IMR-90 (cell line): Measurements from ENCODE around the gene KIF1C. TPM values are rescaled to one million over a fixed set of nuclear protein-coding genes. Genes with fewer than 3 reads are reported as not detected.

Experiments
- ATAC-seq: fragments of 200-7000 bp; cut with Tn5 transposase; 2 replicates; pipeline ENCODE4 v1.9.1; 2020; ENCODE audit warnings: low read depth, mild to moderate bottlenecking, moderate library complexity
- BruUV-seq: library from RNA; stranded (reverse); fragments of 400-500 nt; replicated peaks from 2 replicates; lab custom pipeline; 2021; lab: Mats Ljungman, UMichigan
- CTCF ChIA-PET: fragments of 300-600 bp; formaldehyde crosslinking; extraction: SDS; loops from one replicate; lab custom pipeline; 2021; ENCODE audit warnings: antibody characterized with exemption; lab: Yijun Ruan, JAX
- POLR2A ChIA-PET: fragments of 300-600 bp; sonication (Branson Sonifier 250); formaldehyde crosslinking; loops from one replicate; lab custom pipeline; 2022; ENCODE audit warnings: antibody characterized with exemption; ENCODE audit not compliant: unreplicated experiment; lab: Charles Lee
- DNase-seq: peaks from one replicate; pipeline ENCODE4 v3.0.0; 2013
- H2AFZ ChIP-seq: replicated peaks from 2 replicates; pipeline ENCODE3; 2013; ENCODE audit warnings: low read length, mild to moderate bottlenecking; ENCODE audit not compliant: poor library complexity
- H2AK5ac ChIP-seq: 2 replicates; pipeline ENCODE4 v1.6.1; 2013; ENCODE audit warnings: low read depth, low read length, inconsistent platforms
- H2AK9ac ChIP-seq: replicated peaks from 2 replicates; pipeline ENCODE3; 2013; ENCODE audit warnings: mild to moderate bottlenecking, low read depth, low read length, moderate library complexity; ENCODE audit not compliant: poor library complexity
- H2BK120ac ChIP-seq: 2 replicates; pipeline ENCODE4 v1.6.1; 2013; ENCODE audit warnings: low read depth, low read length, inconsistent platforms
- H2BK15ac ChIP-seq: 3 replicates; pipeline ENCODE4 v1.6.1; 2013; ENCODE audit warnings: low read depth, low read length, inconsistent platforms
- H2BK20ac ChIP-seq: 2 replicates; pipeline ENCODE4 v1.6.1; 2013; ENCODE audit warnings: low read depth, mild to moderate bottlenecking, inconsistent platforms, low read length, moderate library complexity
- H2BK5ac ChIP-seq: 2 replicates; pipeline ENCODE4 v1.6.1; 2013; ENCODE audit warnings: mild to moderate bottlenecking, low read depth, low read length, inconsistent platforms; ENCODE audit not compliant: poor library complexity, severe bottlenecking
- H3K14ac ChIP-seq: replicated peaks from 2 replicates; pipeline ENCODE4 v1.6.1; 2013; ENCODE audit warnings: low read depth, low read length, inconsistent platforms
- H3K18ac ChIP-seq: 2 replicates; pipeline ENCODE4 v1.6.1; 2013; ENCODE audit warnings: low read depth, low read length, control low read depth
- H3K23ac ChIP-seq: 2 replicates; pipeline ENCODE4 v1.6.1; 2013; ENCODE audit warnings: low read depth, low read length, inconsistent platforms
- H3K27ac ChIP-seq: 2 replicates; pipeline ENCODE4 v1.5.1; 2013; ENCODE audit warnings: mild to moderate bottlenecking, control low read depth, low read length; ENCODE audit not compliant: insufficient read depth
- H3K27me3 ChIP-seq: 2 replicates; pipeline ENCODE4 v1.6.1; 2013; ENCODE audit warnings: low read length; ENCODE audit not compliant: control insufficient read depth, insufficient read depth
- H3K36me3 ChIP-seq: 2 replicates; pipeline ENCODE4 v1.6.1; 2013; ENCODE audit warnings: low read length, mixed read lengths; ENCODE audit not compliant: control insufficient read depth, insufficient read depth
- H3K4ac ChIP-seq: 2 replicates; pipeline ENCODE4 v1.6.1; 2013; ENCODE audit warnings: low read depth, low read length, inconsistent platforms
- H3K4me1 ChIP-seq: 2 replicates; pipeline ENCODE4 v1.6.1; 2013; ENCODE audit warnings: low read length, mixed read lengths; ENCODE audit not compliant: control insufficient read depth, insufficient read depth
- H3K4me2 ChIP-seq: 2 replicates; pipeline ENCODE4 v1.6.1; 2013; ENCODE audit warnings: low read depth, mild to moderate bottlenecking, control low read depth, low read length, moderate library complexity
- H3K4me3 ChIP-seq: 2 replicates; pipeline ENCODE4 v1.5.1; 2013; ENCODE audit warnings: low read depth, mild to moderate bottlenecking, control low read depth, low read length, moderate library complexity; ENCODE audit not compliant: insufficient read depth
- H3K56ac ChIP-seq: 2 replicates; pipeline ENCODE4 v1.6.1; 2013; ENCODE audit warnings: low read length, inconsistent platforms; ENCODE audit not compliant: insufficient read depth; ENCODE audit errors: extremely low read depth
- H3K79me1 ChIP-seq, 2 experiments: 2 replicates each; pipeline ENCODE4 v1.6.1; 2013; ENCODE audit warnings: low read length in 2 of 2, inconsistent platforms in 1 of 2, low read depth in 1 of 2
- H3K9ac ChIP-seq: 2 replicates; pipeline ENCODE4 v1.6.1; 2013; ENCODE audit warnings: low read depth, low read length, control low read depth
- H3K9me1 ChIP-seq: 2 replicates; pipeline ENCODE4 v1.6.1; 2013; ENCODE audit warnings: low read length, inconsistent platforms; ENCODE audit not compliant: insufficient read depth
- H3K9me3 ChIP-seq: 2 replicates; pipeline ENCODE4 v1.6.1; 2013; ENCODE audit warnings: low read length; ENCODE audit not compliant: control insufficient read depth, insufficient read depth
- H4K20me1 ChIP-seq: 2 replicates; pipeline ENCODE4 v1.6.1; 2013; ENCODE audit warnings: low read length, inconsistent platforms; ENCODE audit not compliant: insufficient read depth
- H4K5ac ChIP-seq: 2 replicates; pipeline ENCODE4 v1.6.1; 2013; ENCODE audit warnings: mild to moderate bottlenecking, low read depth, low read length, control low read depth
- H4K8ac ChIP-seq, 2 experiments: 2 replicates each; pipeline ENCODE4 v1.6.1; 2013; ENCODE audit warnings: low read depth in 2 of 2, low read length in 2 of 2, control low read depth in 1 of 2, inconsistent platforms in 1 of 2
- H4K91ac ChIP-seq: 2 replicates; pipeline ENCODE4 v1.6.1; 2013; ENCODE audit warnings: low read depth, low read length, inconsistent platforms; ENCODE audit not compliant: insufficient read depth
- BHLHE40 ChIP-seq: fragments of 150-350 bp; IDR thresholded peaks from 2 replicates; pipeline ENCODE4 v1.6.1; 2016; ENCODE audit warnings: mild to moderate bottlenecking, low read depth, low read length
- CEBPB ChIP-seq: IDR thresholded peaks from 2 replicates; pipeline ENCODE4 v1.6.1; 2012; ENCODE audit warnings: low read depth, low read length, improper control_type of control experiment
- CHD1 ChIP-seq: IDR thresholded peaks from 2 replicates; pipeline ENCODE4 v1.6.1; 2012; ENCODE audit warnings: low read depth, low read length, improper control_type of control experiment
- CTCF ChIP-seq: conservative IDR thresholded peaks from 2 replicates; pipeline ENCODE4 v1.5.1; 2012; ENCODE audit warnings: mild to moderate bottlenecking, low read depth, low read length, improper control_type of control experiment
- ELK1 ChIP-seq: fragments of 150-350 bp; IDR thresholded peaks from 2 replicates; pipeline ENCODE4 v1.6.1; 2016; ENCODE audit warnings: low read depth, mild to moderate bottlenecking, low read length, moderate library complexity, borderline replicate concordance
- FOS ChIP-seq: fragments of 150-350 bp; IDR thresholded peaks from 2 replicates; pipeline ENCODE4 v1.6.1; 2016; ENCODE audit warnings: low read depth, low read length
- MAZ ChIP-seq: IDR thresholded peaks from 2 replicates; pipeline ENCODE4 v1.6.1; 2012; ENCODE audit warnings: low read depth, mild to moderate bottlenecking, low read length, improper control_type of control experiment, moderate library complexity, borderline replicate concordance
- MXI1 ChIP-seq: IDR thresholded peaks from 2 replicates; pipeline ENCODE4 v1.6.1; 2012; ENCODE audit warnings: low read depth, mild to moderate bottlenecking, low read length, moderate library complexity, borderline replicate concordance
- NFE2L2 ChIP-seq: fragments of 150-350 bp; IDR thresholded peaks from 2 replicates; pipeline ENCODE4 v1.6.1; 2016; ENCODE audit warnings: low read depth, mild to moderate bottlenecking, low read length
- POLR2A ChIP-seq: IDR thresholded peaks from 2 replicates; pipeline ENCODE4 v1.6.1; 2012; ENCODE audit warnings: mild to moderate bottlenecking, low read depth, low read length
- RAD21 ChIP-seq: IDR thresholded peaks from 2 replicates; pipeline ENCODE4 v1.6.1; 2012; ENCODE audit warnings: low read length, improper control_type of control experiment
- RFX5 ChIP-seq: IDR thresholded peaks from 2 replicates; pipeline ENCODE4 v1.8.0; 2012; ENCODE audit warnings: low read depth, mild to moderate bottlenecking, low read length, moderate library complexity
- SMC3 ChIP-seq: fragments of 150-350 bp; IDR thresholded peaks from 2 replicates; pipeline ENCODE4 v1.6.1; 2016; ENCODE audit warnings: low read depth, mild to moderate bottlenecking, antibody characterized with exemption, low read length, moderate library complexity
- USF2 ChIP-seq: fragments of 150-350 bp; IDR thresholded peaks from 2 replicates; pipeline ENCODE4 v1.6.1; 2017; ENCODE audit warnings: mild to moderate bottlenecking, antibody characterized with exemption, low read length, low read depth
- WGBS, 2 experiments: methylation state at CpG; one replicate each; pipeline versions ENCODE4 v1.1.5 to v1.1.7; 2013; ENCODE audit warnings: missing lambda C conversion rate in 2 of 2; ENCODE audit not compliant: insufficient read length in 1 of 2; ENCODE audit errors: extremely low coverage in 2 of 2; 5-methylcytosine and 5-hydroxymethylcytosine counted together
- dilution Hi-C: fragments of 300-500 bp; cut with HindIII; formaldehyde crosslinking; loops from one replicate; pipeline ENCODE4 v1.14.3; 2018; ENCODE audit warnings: low sequenced_read_pairs; ENCODE audit not compliant: unreplicated experiment
- in situ Hi-C: fragments of 300-500 bp; cut with MboI; formaldehyde crosslinking; loops from 3 replicates; pipeline ENCODE4 v1.14.3; 2019; ENCODE audit warnings: low sequenced_read_pairs, inconsistent platforms, mixed read lengths
- intact Hi-C: fragments of 100-400 bp; cut with micrococcal nuclease; formaldehyde crosslinking; loops from 2 replicates; pipeline ENCODE4 v1.10.0; 2022
- polyA plus RNA-seq, 3 experiments: library from polyadenylated mRNA; depleted of rRNA; stranded (reverse); fragments of >200 nt; gene quantifications; 2 replicates each; pipeline ENCODE4 v1.2.3, GENCODE V29; 2012; ENCODE audit warnings: low replicate concordance in 1 of 3
- total RNA-seq: library from RNA; depleted of rRNA; stranded (reverse); fragments of >200 nt; gene quantifications from 2 replicates; pipeline ENCODE4 v1.2.3, GENCODE V29; 2012

KIF1C gene
- total and polyA plus RNA-seq, 2 of the 4 experiments (the other 2 are of a cell fraction) = 27.4 to 28.7 TPM

- H3K23ac ChIP-seq = no peak overlapping the region
- H2AFZ ChIP-seq = peak overlapping the region; percentile 51
- H3K14ac ChIP-seq = no peak overlapping the region
- H3K56ac ChIP-seq = no peak overlapping the region
- ATAC-seq (no peak), DNase-seq (no peak)
- no peak overlapping the region for H2BK5ac ChIP-seq
- H3K36me3 ChIP-seq = peaks cover 59% of the 10 kb centered on the region
- H2BK120ac ChIP-seq = no peak overlapping the region
- TF ChIP-seq FOS (no peak), CHD1 (no peak), CTCF (no peak), USF2 (no peak), RFX5 (no peak), SMC3 (no peak), ELK1 (no peak), CEBPB (no peak), MAZ (no peak), POLR2A (no peak), BHLHE40 (no peak), NFE2L2 (no peak), MXI1 (no peak), RAD21 (no peak)
- dilution Hi-C loops = no loop called here
- no peak overlapping the region for H3K4me3 ChIP-seq
- H3K9me3 ChIP-seq = no peaks in the 10 kb centered on the region
- H3K27me3 ChIP-seq = no peaks in the 10 kb centered on the region
- no peak overlapping the region for H2AK5ac ChIP-seq
- no peak overlapping the region for H4K8ac ChIP-seq
- no peak overlapping the region for H3K27ac ChIP-seq
- peaks cover 4% of the 10 kb centered on the region; the same call in 1 of the 2 replicates for H3K9me1 ChIP-seq
- peaks cover 5% of the 10 kb centered on the region; the same call in 1 of the 2 replicates for H4K20me1 ChIP-seq
- no peak overlapping the region for H4K91ac ChIP-seq
- H3K4me1 ChIP-seq = no peaks in the 10 kb centered on the region
- ChIA-PET CTCF (no interaction called here), POLR2A (interaction anchor here (1.2 kb wide), 1 partner anchor 10 kb away, joined by 3 read pairs; no protein-coding TSS in a partner anchor)
- peaks cover 0 to 3% of the 10 kb centered on the region in 2 experiments; a peak in 1 of 4 replicates for H3K79me1 ChIP-seq
- intact Hi-C loops = no loop called here
- WGBS, 2 experiments = 100% methylated on average over 4 of the region's 20 CpGs; no CpG with 5 or more reads in 1 of the 2 experiments
- no peak overlapping the region for H3K9ac ChIP-seq
- in situ Hi-C loops = no loop called here
- BruUV-seq = no TSS peak
- H2BK15ac ChIP-seq = no peak overlapping the region
- H4K5ac ChIP-seq = no peak overlapping the region
- no peak overlapping the region for H3K4ac ChIP-seq
- no peak overlapping the region for H3K18ac ChIP-seq
- H2BK20ac ChIP-seq = no peak overlapping the region
- H2AK9ac ChIP-seq = peak overlapping the region; percentile 24
- H3K4me2 ChIP-seq = no peak overlapping the region
Observed at GRCh38 chr17:5020502-5021023, 22.8 kb downstream of the KIF1C start.
